SU-DHL-6 (cell line): ENCODE data around the gene PEX7.

Source experiments
- H2AFZ ChIP-seq: fragments of 200-600 bp; sonication (generic); 2 replicates; pipeline ENCODE4 v1.6.1; 2014; ENCODE audit warnings: low read depth, mild to moderate bottlenecking, moderate library complexity, mixed read lengths, antibody characterized with exemption, low read length; ENCODE audit not compliant: severe bottlenecking
- H3F3A ChIP-seq: fragments of 200-600 bp; shearing (Covaris generic); 2 replicates; pipeline ENCODE4 v1.6.0; 2016; ENCODE audit warnings: antibody characterized with exemption, mild to moderate bottlenecking; ENCODE audit not compliant: insufficient read depth
- H3K27ac ChIP-seq: fragments of 200-600 bp; sonication (generic); 2 replicates; pipeline ENCODE4 v1.5.1; 2016; ENCODE audit warnings: low read depth, mild to moderate bottlenecking, low read length, moderate library complexity, mixed read lengths
- H3K27me3 ChIP-seq: fragments of 200-600 bp; sonication (generic), shearing (Covaris generic); 2 replicates; pipeline ENCODE4 v1.6.0; 2014; ENCODE audit warnings: mild to moderate bottlenecking, low read length
- H3K36me3 ChIP-seq: fragments of 200-600 bp; sonication (generic); 2 replicates; pipeline ENCODE4 v1.6.1; 2014; ENCODE audit warnings: mild to moderate bottlenecking, low read length, mixed read lengths
- H3K4me2 ChIP-seq: fragments of 300-600, 200-600 bp; shearing (Covaris generic), sonication (generic); 2 replicates; pipeline ENCODE4 v1.6.0; 2014; ENCODE audit warnings: low read length, low read depth, mild to moderate bottlenecking; ENCODE audit not compliant: poor library complexity, severe bottlenecking
- H3K4me3 ChIP-seq: fragments of 200-600 bp; sonication (generic); 2 replicates; pipeline ENCODE4 v1.5.1; 2014; ENCODE audit warnings: antibody characterized with exemption, low read length, mild to moderate bottlenecking, mixed read lengths; ENCODE audit not compliant: insufficient read depth, poor library complexity, severe bottlenecking
- H3K79me2 ChIP-seq: fragments of 200-600 bp; sonication (generic); 2 replicates; pipeline ENCODE4 v1.6.1; 2014; ENCODE audit warnings: mild to moderate bottlenecking, low read length, moderate library complexity; ENCODE audit not compliant: insufficient read depth
- H3K9ac ChIP-seq: fragments of 200-600 bp; sonication (generic); 2 replicates; pipeline ENCODE4 v1.7.0; 2014; ENCODE audit warnings: mild to moderate bottlenecking, low read length
- H3K9me2 ChIP-seq: fragments of 200-600 bp; sonication (generic); replicated peaks from 2 replicates; pipeline ENCODE4 v1.6.1; 2014; ENCODE audit warnings: low read length; ENCODE audit not compliant: insufficient read depth
- H3K9me3 ChIP-seq: fragments of 200-600 bp; sonication (generic); 2 replicates; pipeline ENCODE4 v1.6.1; 2014; ENCODE audit warnings: low read length, mixed read lengths; ENCODE audit not compliant: insufficient read depth
- H4K20me1 ChIP-seq: fragments of 200-600 bp; sonication (generic); 2 replicates; pipeline ENCODE4 v1.6.1; 2014; ENCODE audit warnings: low read depth, mild to moderate bottlenecking, antibody characterized with exemption, low read length, moderate library complexity, mixed read lengths
- CTCF ChIP-seq: fragments of 200-600 bp; sonication (generic); IDR thresholded peaks from one replicate; pipeline ENCODE4 v1.5.1; 2017; ENCODE audit warnings: antibody characterized with exemption, mild to moderate bottlenecking, low read length, moderate library complexity; ENCODE audit not compliant: insufficient read depth, poor library complexity, severe bottlenecking
- EZH2phosphoT487 ChIP-seq: fragments of 200-600 bp; sonication (generic), shearing (Covaris generic); conservative IDR thresholded peaks from 2 replicates; pipeline ENCODE4 v1.6.1; 2018; ENCODE audit warnings: mild to moderate bottlenecking, antibody characterized with exemption, low read length, moderate library complexity, mixed read lengths

Gene PEX7

GRCh38 chr6:136950436-136951126 lies 128.2 kb downstream of the PEX7 start:
- Histone ChIP-seq H3K36me3 (no peaks in the 10 kb centered on the region), H3K9ac (no peak overlapping the region), H3K9me2 (no peaks in the 10 kb centered on the region), H3K4me2 (no peak overlapping the region), H3K79me2 (no peaks in the 10 kb centered on the region), H2AFZ (no peak overlapping the region), H3K27ac (no peak overlapping the region), H3K27me3 (no peaks in the 10 kb centered on the region), H3K9me3 (no peaks in the 10 kb centered on the region), H3F3A (no peaks in the 10 kb centered on the region), H4K20me1 (no peaks in the 10 kb centered on the region), H3K4me3 (no peak overlapping the region)
- TF ChIP-seq EZH2phosphoT487 (no peak), CTCF (no peak)

- Histone ChIP-seq H3K9me3 (no peaks in the 10 kb centered on the region), H3K9me2 (no peaks in the 10 kb centered on the region), H4K20me1 (no peaks in the 10 kb centered on the region), H2AFZ (no peak overlapping the region), H3K36me3 (no peaks in the 10 kb centered on the region), H3K4me3 (no peak overlapping the region), H3K9ac (no peak overlapping the region), H3K27me3 (no peaks in the 10 kb centered on the region), H3K79me2 (no peaks in the 10 kb centered on the region), H3K27ac (no peak overlapping the region), H3F3A (no peaks in the 10 kb centered on the region), H3K4me2 (no peak overlapping the region)
- TF ChIP-seq EZH2phosphoT487 = no peak
Measured at GRCh38 chr6:136952714-136953260, 130.4 kb downstream of the PEX7 start.

- H3K27me3 ChIP-seq = no peaks in the 10 kb centered on the region
- TF ChIP-seq CTCF (no peak), EZH2phosphoT487 (no peak)
- no peak overlapping the region for H3K4me2 ChIP-seq
- no peaks in the 10 kb centered on the region for H3K79me2 ChIP-seq
- H3F3A ChIP-seq = no peaks in the 10 kb centered on the region
- no peak overlapping the region for H3K27ac ChIP-seq
- no peaks in the 10 kb centered on the region for H4K20me1 ChIP-seq
- H3K4me3 ChIP-seq = no peak overlapping the region
- no peaks in the 10 kb centered on the region for H3K9me2 ChIP-seq
- H3K9me3 ChIP-seq = no peaks in the 10 kb centered on the region
- no peak overlapping the region for H3K9ac ChIP-seq
- no peaks in the 10 kb centered on the region for H3K36me3 ChIP-seq
- H2AFZ ChIP-seq = no peak overlapping the region
Measured at GRCh38 chr6:136955123-136955522, 132.7 kb downstream of the PEX7 start.
